K562 (cell line): Measurements from ENCODE around the gene PIAS3. TPM values are rescaled to one million over a fixed set of nuclear protein-coding genes. Genes with fewer than 3 reads are reported as not detected.

Source experiments
- CC2D1A ChIP-seq: fragments of 450-650 bp; IDR thresholded peaks from 2 replicates; pipeline ENCODE4 v1.6.1; 2017; ENCODE audit warnings: mild to moderate bottlenecking
- EP400 ChIP-seq: fragments of 450-650 bp; IDR thresholded peaks from 2 replicates; pipeline ENCODE4 v1.6.1; 2017; ENCODE audit warnings: antibody characterized with exemption, mild to moderate bottlenecking, moderate library complexity
- ETV1 ChIP-seq: fragments of 450-650 bp; conservative IDR thresholded peaks from 2 replicates; pipeline ENCODE4 v1.6.1; 2016; ENCODE audit warnings: missing genetic modification characterization, control low read depth, low read depth, missing compliant biosample characterization
- GTF2F1 ChIP-seq: IDR thresholded peaks from 2 replicates; pipeline ENCODE4 v1.6.1; 2011; ENCODE audit warnings: low read depth, low read length, improper control_type of control experiment
- HLTF ChIP-seq: fragments of 450-650 bp; IDR thresholded peaks from 2 replicates; pipeline ENCODE4 v1.6.1; 2016
- KDM4B ChIP-seq, 2 experiments: fragments of 450-650 bp in 1 of 2; sonication (generic) in 1 of 2; IDR thresholded peaks; 2 replicates each; pipeline ENCODE4 v1.6.1; 2016 to 2017; ENCODE audit warnings: borderline replicate concordance in 2 of 2, antibody characterized with exemption in 1 of 2, low read depth in 1 of 2, mild to moderate bottlenecking in 1 of 2
- MEF2D ChIP-seq: conservative IDR thresholded peaks from 2 replicates; pipeline ENCODE4 v1.6.1; 2016; ENCODE audit warnings: low read depth, missing genetic modification characterization, missing compliant biosample characterization
- MGA ChIP-seq: fragments of 450-650 bp; IDR thresholded peaks from 2 replicates; pipeline ENCODE4 v1.6.1; 2016; ENCODE audit warnings: mild to moderate bottlenecking, moderate library complexity
- RBM17 ChIP-seq: fragments of 200-400 bp; formaldehyde crosslinking; IDR thresholded peaks from 2 replicates; pipeline ENCODE4 v1.6.1; 2017; ENCODE audit warnings: low read depth, mild to moderate bottlenecking, low read length, borderline replicate concordance
- SRSF1 ChIP-seq: fragments of 200-400 bp; formaldehyde crosslinking; IDR thresholded peaks from 2 replicates; pipeline ENCODE4 v1.6.1; 2017; ENCODE audit warnings: mild to moderate bottlenecking, low read depth, low read length, moderate library complexity
- TAL1 ChIP-seq: fragments of 450-650 bp; IDR thresholded peaks from 2 replicates; pipeline ENCODE4 v1.6.1; 2016; ENCODE audit warnings: mild to moderate bottlenecking
- TBP ChIP-seq: optimal IDR thresholded peaks from 2 replicates; pipeline ENCODE3; 2011; ENCODE audit warnings: low read depth, low read length, improper control_type of control experiment
- ZNF23 ChIP-seq: fragments of 250-450 bp; sonication (Bioruptor Pico); IDR thresholded peaks from 2 replicates; pipeline ENCODE4 v1.4.0; 2020; ENCODE audit warnings: mild to moderate bottlenecking
- ZNF232 ChIP-seq: sonication (generic); formaldehyde crosslinking; IDR thresholded peaks from 2 replicates; pipeline ENCODE4 v1.8.0; 2022; ENCODE audit warnings: mild to moderate bottlenecking, missing genetic modification reagents
- ZNF3 ChIP-seq: fragments of 250-450 bp; sonication (Bioruptor Pico); IDR thresholded peaks from 2 replicates; pipeline ENCODE4 v1.5.0; 2021; ENCODE audit warnings: mild to moderate bottlenecking, moderate library complexity
- ZNF695 ChIP-seq: fragments of 450-650 bp; formaldehyde crosslinking; IDR thresholded peaks from 2 replicates; pipeline ENCODE4 v1.4.0; 2020; ENCODE audit warnings: mild to moderate bottlenecking, moderate library complexity
- ZNF766 ChIP-seq: fragments of 200-800 bp; sonication (Bioruptor generic); conservative IDR thresholded peaks from 2 replicates; pipeline ENCODE4 v1.6.1; 2016; ENCODE audit warnings: missing genetic modification characterization, missing compliant biosample characterization
- ZNF785 ChIP-seq: fragments of 250-450 bp; sonication (Bioruptor Pico); IDR thresholded peaks from 2 replicates; pipeline ENCODE4 v1.4.0; 2020; ENCODE audit warnings: mild to moderate bottlenecking
- polyA plus RNA-seq, 8 experiments: library from polyadenylated mRNA; depleted of rRNA in 4 of 8; stranded (reverse) in 5 of 8; unstranded in 3 of 8; fragments of >200 nt; fragmentation: Nextera tagmentation in 2 of 8; fragmentation: Illumina TruSeq in 1 of 8; extraction: Ambion mirVana in 2 of 8; extraction: Trizol in 1 of 8; gene quantifications; 2 replicates each; pipeline versions ENCODE4 v1.2.1 to v1.2.3, GENCODE V29; 2011 to 2014; ENCODE audit warnings: inconsistent platforms in 1 of 8, missing spikeins in 1 of 8
- total RNA-seq, 7 experiments: library from RNA; depleted of rRNA in 6 of 7; stranded (reverse); fragments of >200 nt in 6 of 7; fragmentation: Illumina TruSeq in 2 of 7; extraction: Trizol in 2 of 7; gene quantifications; 2 replicates each; pipeline versions ENCODE4 v1.2.1 to v1.2.3, GENCODE V29; 2011 to 2021; ENCODE audit warnings: low replicate concordance in 1 of 7

Gene PIAS3
- total and polyA plus RNA-seq, 9 of the 15 experiments (the other 6 are each of a cell fraction or from before 2014, with no cell fraction given): 1.1 to 25.6 (median 7.9) TPM

GRCh38 chr1:145823565-145824498 lies 35.0 kb downstream of the PIAS3 start, which contains the start of the genes POLR3C and RNF115 (continued):
- peak; percentile 82 for TF ChIP-seq MGA
- peak; percentile 59; the same call in 1 of the 2 replicates for TF ChIP-seq ZNF232 (CRISPR knock-in tag)
- 0 out of 2 replicates have a peak, but pooled peaks have one; percentile 25 for TF ChIP-seq SRSF1
- TF ChIP-seq RBM17: no peak
- TF ChIP-seq TAL1: no peak
- TF ChIP-seq ZNF23 (CRISPR knock-in tag): no peak
- TF ChIP-seq ZNF766 (CRISPR knock-in tag): no peak
- no peak for TF ChIP-seq ZNF695 (CRISPR knock-in tag)
- TF ChIP-seq EP400: peak; percentile 94
- TF ChIP-seq ZNF785: no peak
- no peak for TF ChIP-seq HLTF
- TF ChIP-seq GTF2F1: peak; percentile 40; the same call in 1 of the 2 replicates
- peak; percentile 83 for TF ChIP-seq ETV1 (tag)
- peak in 1 of 2 experiments; percentile 38; a peak in 1 of 4 replicates for TF ChIP-seq KDM4B (IDR thresholded peaks at IDR 0.05; ENCODE audit: borderline replicate concordance in 2 of 2, low read depth in 1 of 2)
- peak; percentile 25; the same call in 1 of the 2 replicates for TF ChIP-seq CC2D1A
- peak; percentile 59 for TF ChIP-seq TBP
- TF ChIP-seq ZNF3 (CRISPR knock-in tag): no peak
- no peak for TF ChIP-seq MEF2D (tag)
